Suprapubic skin (tissue), 4 donors: ENCODE measurements around the gene CA6. TPM values are rescaled to one million over a fixed set of nuclear protein-coding genes. Genes with fewer than 3 reads are reported as not detected.
"Not testable (repeated sequence)": the region's sequence is repeated elsewhere in the genome, so short reads cannot be mapped to it uniquely, and the experiment has no call there.

Experiments
- DNase-seq, 2 donors: peaks; one replicate each; pipeline ENCODE4 v3.0.0-alpha.2; 2019; ENCODE audit warnings: low spot score in 2 of 2
- H3K27ac ChIP-seq: fragments of 200-600 bp; sonication (generic); one replicate; pipeline ENCODE4 v1.5.1; 2019
- H3K27me3 ChIP-seq: fragments of 200-600 bp; sonication (generic); one replicate; pipeline ENCODE4 v1.5.1; 2019
- H3K36me3 ChIP-seq: fragments of 200-600 bp; sonication (generic); one replicate; pipeline ENCODE4 v1.5.1; 2019
- H3K4me1 ChIP-seq: fragments of 200-600 bp; sonication (generic); one replicate; pipeline ENCODE4 v1.5.1; 2019
- H3K4me3 ChIP-seq: fragments of 200-600 bp; sonication (generic); one replicate; pipeline ENCODE4 v1.5.1; 2019; ENCODE audit warnings: mild to moderate bottlenecking
- H3K9me3 ChIP-seq: fragments of 200-600 bp; sonication (generic); one replicate; pipeline ENCODE4 v1.5.1; 2019
- EP300 ChIP-seq: sonication (generic); formaldehyde crosslinking; IDR thresholded peaks from one replicate; pipeline ENCODE4 v1.6.1; 2017; ENCODE audit warnings: antibody characterized with exemption
- POLR2A ChIP-seq, 2 donors: fragments of 450-650 bp; IDR thresholded peaks; one replicate each; pipeline ENCODE4 v1.6.1; 2017; ENCODE audit warnings: antibody characterized with exemption in 2 of 2, mild to moderate bottlenecking in 2 of 2, moderate library complexity in 2 of 2
- POLR2AphosphoS5 ChIP-seq, 3 donors: sonication (generic); formaldehyde crosslinking; IDR thresholded peaks; one replicate each; pipeline ENCODE4 v1.6.1; 2017; ENCODE audit warnings: antibody characterized with exemption in 3 of 3
- WGBS: methylation state at CpG from one replicate; pipeline ENCODE4 v1.1.5; 2018; 5-methylcytosine and 5-hydroxymethylcytosine counted together
- total RNA-seq, 4 donors: library from RNA; depleted of rRNA; stranded (reverse); fragments of >200 nt; gene quantifications; one replicate each; pipeline ENCODE4 v1.1.0, GENCODE V29; 2016
- TF ChIP-seq, protein P1 (sequence below), 2 donors: fragments of 200-600 bp in 1 of 2; fragments of 450-650 bp in 1 of 2; sonication (generic) in 1 of 2; IDR thresholded peaks; one replicate each; pipeline ENCODE4 v1.5.1; 2016 to 2019; ENCODE audit warnings: antibody characterized with exemption in 2 of 2, mild to moderate bottlenecking in 1 of 2, moderate library complexity in 1 of 2

The CA6 gene
- total RNA-seq, 4 donors from 2014 or later = 9.5 to 57.9 (median 38.7) TPM

DNA sequence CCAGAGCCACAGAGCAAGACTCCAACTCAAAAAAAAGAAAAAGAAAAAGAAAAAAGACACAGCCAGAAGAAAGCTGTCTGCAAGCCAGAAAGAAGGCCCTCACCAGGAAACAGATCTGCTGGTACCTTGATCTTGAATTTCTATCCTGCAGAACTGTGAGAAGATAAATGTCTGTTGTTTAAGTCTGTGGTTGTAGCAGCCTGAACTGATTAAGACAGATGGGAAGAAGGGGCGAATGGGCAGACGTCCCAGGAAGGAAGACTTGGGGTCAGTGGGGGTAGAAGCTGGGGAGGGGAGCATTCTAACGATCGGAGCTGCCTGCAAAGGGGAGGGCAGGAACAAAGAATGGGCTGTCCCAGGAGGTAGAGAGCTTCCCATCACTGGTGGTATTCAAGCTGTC is 74.2 kb downstream of the CA6 start:
- H3K27me3 ChIP-seq = no peaks in the 10 kb centered on the region
- DNase-seq = no peak
- no peak overlapping the region for H3K4me3 ChIP-seq
- no peaks in the 10 kb centered on the region for H3K9me3 ChIP-seq
- no peaks in the 10 kb centered on the region for H3K36me3 ChIP-seq
- 40% methylated on average over 4 of the region's 4 CpGs for WGBS
- TF ChIP-seq POLR2A (IDR thresholded peaks at IDR 0.05) (no peak), POLR2AphosphoS5 (IDR thresholded peaks at IDR 0.05) (no peak), EP300 (no peak)
- TF ChIP-seq, protein P1, sequence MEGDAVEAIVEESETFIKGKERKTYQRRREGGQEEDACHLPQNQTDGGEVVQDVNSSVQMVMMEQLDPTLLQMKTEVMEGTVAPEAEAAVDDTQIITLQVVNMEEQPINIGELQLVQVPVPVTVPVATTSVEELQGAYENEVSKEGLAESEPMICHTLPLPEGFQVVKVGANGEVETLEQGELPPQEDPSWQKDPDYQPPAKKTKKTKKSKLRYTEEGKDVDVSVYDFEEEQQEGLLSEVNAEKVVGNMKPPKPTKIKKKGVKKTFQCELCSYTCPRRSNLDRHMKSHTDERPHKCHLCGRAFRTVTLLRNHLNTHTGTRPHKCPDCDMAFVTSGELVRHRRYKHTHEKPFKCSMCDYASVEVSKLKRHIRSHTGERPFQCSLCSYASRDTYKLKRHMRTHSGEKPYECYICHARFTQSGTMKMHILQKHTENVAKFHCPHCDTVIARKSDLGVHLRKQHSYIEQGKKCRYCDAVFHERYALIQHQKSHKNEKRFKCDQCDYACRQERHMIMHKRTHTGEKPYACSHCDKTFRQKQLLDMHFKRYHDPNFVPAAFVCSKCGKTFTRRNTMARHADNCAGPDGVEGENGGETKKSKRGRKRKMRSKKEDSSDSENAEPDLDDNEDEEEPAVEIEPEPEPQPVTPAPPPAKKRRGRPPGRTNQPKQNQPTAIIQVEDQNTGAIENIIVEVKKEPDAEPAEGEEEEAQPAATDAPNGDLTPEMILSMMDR (IDR thresholded peaks at IDR 0.05) = no peak
- no peak overlapping the region for H3K27ac ChIP-seq
- no peaks in the 10 kb centered on the region for H3K4me1 ChIP-seq

DNA sequence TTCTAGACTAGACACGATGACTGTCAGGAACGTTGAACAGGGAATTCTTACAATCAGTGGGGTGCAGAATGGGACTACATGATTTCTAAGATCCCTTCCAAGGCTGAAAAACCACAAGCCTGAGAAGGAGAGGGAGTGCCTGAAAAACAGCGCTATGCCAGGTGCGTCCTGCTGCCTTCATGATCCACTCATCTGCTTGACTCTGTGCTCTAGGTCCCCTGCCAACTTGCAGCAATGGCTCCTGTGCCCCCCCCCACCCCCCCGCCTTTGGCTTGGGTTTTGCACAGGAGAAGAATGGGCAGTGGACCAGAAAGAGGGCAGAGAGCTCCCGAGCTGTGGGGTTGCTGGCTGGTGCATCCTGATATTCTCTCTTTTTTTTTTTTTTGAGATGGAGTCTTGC is 74.6 kb downstream of the CA6 start:
- TF ChIP-seq POLR2AphosphoS5 (IDR thresholded peaks at IDR 0.05) (no peak), EP300 (no peak), POLR2A (IDR thresholded peaks at IDR 0.05) (no peak)
- TF ChIP-seq, protein P1 (IDR thresholded peaks at IDR 0.05) = no peak
- Histone ChIP-seq H3K9me3 (no peaks in the 10 kb centered on the region), H3K4me1 (no peaks in the 10 kb centered on the region), H3K27me3 (no peaks in the 10 kb centered on the region), H3K36me3 (no peaks in the 10 kb centered on the region), H3K27ac (no peak overlapping the region), H3K4me3 (no peak overlapping the region)
- WGBS = 61% methylated on average over 6 of the region's 6 CpGs
- no peak for DNase-seq

DNA sequence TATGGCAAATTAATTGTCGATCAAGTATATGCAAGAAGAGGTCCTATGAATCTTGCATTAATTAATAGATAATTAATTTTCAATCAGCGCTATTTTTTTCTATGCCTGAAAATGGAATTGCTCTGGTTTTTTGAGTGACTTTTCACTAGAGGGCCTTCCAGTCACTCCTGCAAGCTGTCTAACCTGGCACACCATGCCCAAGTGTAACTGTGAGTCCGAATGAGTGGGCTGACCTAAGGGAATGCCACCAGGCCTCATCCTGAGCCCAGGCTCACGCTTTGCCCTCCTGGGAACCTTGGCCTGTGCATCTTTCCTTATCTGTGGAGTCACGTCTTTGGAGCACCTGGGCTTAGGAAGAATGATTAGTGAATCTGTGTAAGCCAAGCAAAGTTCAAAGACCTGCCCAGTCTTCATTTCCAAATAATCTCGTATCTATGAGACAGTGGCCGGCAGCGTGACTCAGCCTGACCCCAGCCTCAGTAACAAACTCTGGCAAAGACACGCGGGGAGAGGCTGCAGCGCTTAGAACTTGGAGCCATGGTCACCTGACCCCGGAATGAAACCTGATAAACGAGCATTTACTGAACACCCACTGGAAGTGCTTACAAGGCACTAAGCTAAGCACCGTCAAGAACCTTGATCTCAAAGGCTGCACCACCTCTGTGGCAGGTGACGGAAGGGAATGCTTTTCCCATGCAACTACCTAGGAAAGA is 76.5 kb downstream of the CA6 start:
- H3K9me3 ChIP-seq, H3K27ac ChIP-seq, H3K36me3 ChIP-seq, DNase-seq, H3K4me1 ChIP-seq, H3K4me3 ChIP-seq, H3K27me3 ChIP-seq: not testable (repeated sequence)
- WGBS = 70% methylated on average over 10 of the region's 15 CpGs

DNA sequence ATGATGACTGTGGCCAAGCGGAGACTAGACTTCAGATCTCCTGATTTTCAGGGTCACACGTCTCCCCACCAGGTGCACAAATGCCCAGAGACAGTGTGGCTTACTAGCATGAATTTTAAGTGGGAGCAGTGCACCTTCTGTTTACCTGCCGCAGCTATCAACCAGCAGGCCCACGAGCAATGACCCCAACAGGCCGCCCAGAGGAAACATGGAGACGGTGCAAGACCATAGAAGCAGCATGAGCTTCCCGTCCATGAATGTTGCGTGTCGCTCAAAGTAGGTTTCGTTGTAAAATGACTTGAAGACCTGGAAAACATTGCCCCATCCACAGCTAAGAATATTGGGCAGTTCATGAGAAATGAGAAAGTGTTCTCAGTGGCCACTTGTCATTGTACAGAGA is 77.1 kb downstream of the CA6 start:
- H3K27me3 ChIP-seq = no peaks in the 10 kb centered on the region
- H3K36me3 ChIP-seq = no peaks in the 10 kb centered on the region
- no peak overlapping the region for H3K4me3 ChIP-seq
- TF ChIP-seq EP300 (no peak), POLR2AphosphoS5 (IDR thresholded peaks at IDR 0.05) (no peak), POLR2A (IDR thresholded peaks at IDR 0.05) (no peak)
- TF ChIP-seq, protein P1 (IDR thresholded peaks at IDR 0.05) = no peak
- H3K4me1 ChIP-seq = no peaks in the 10 kb centered on the region
- H3K27ac ChIP-seq = no peak overlapping the region
- no peaks in the 10 kb centered on the region for H3K9me3 ChIP-seq
- DNase-seq = no peak
- WGBS = 95% methylated on average over 10 of the region's 10 CpGs

Other genes starting within 250 kb of the CA6 start
- gene RERE, start 128.2 kb upstream of the CA6 start, total RNA-seq = 100 to 1,000 TPM in 2 of 4 donors, 10 to 100 TPM in 2; 43.4 to 113 (median 83.3) TPM
- gene ENO1, start 67.2 kb upstream of the CA6 start, total RNA-seq = 100 to 1,000 TPM; 406 to 694 (median 578) TPM
- gene SLC2A7, start 80.6 kb downstream of the CA6 start, total RNA-seq = not detected
- gene SLC2A5, start 123.8 kb downstream of the CA6 start, total RNA-seq = 1 to 10 TPM; 3.3 to 6.5 (median 3.8) TPM
- 10 to 100 TPM; 38.9 to 62.8 (median 44.2) TPM for gene GPR157, start 183.2 kb downstream of the CA6 start, total RNA-seq